WERI-Rb-1 (cell line): ENCODE results near the gene SH3D21.

ENCODE experiments used
- DNase-seq: peaks from one replicate; pipeline ENCODE4 v3.0.0-alpha.2; 2020
- H3K27ac ChIP-seq: fragments of 250-450 bp; sonication (Bioruptor Pico); 2 replicates; pipeline ENCODE4 v1.5.1; 2020; ENCODE audit warnings: mild to moderate bottlenecking, moderate library complexity
- H3K27me3 ChIP-seq: fragments of 250-450 bp; sonication (Bioruptor Pico); 2 replicates; pipeline ENCODE4 v1.5.1; 2021; ENCODE audit warnings: mild to moderate bottlenecking, low read depth, moderate library complexity; ENCODE audit not compliant: insufficient read depth, severe bottlenecking
- H3K36me3 ChIP-seq: fragments of 250-450 bp; sonication (Bioruptor Pico); 2 replicates; pipeline ENCODE4 v1.5.1; 2020; ENCODE audit warnings: mild to moderate bottlenecking, moderate library complexity
- H3K4me3 ChIP-seq: 2 replicates; pipeline ENCODE4 v1.5.1; 2011; ENCODE audit warnings: low read depth, mild to moderate bottlenecking, control low read depth, low read length
- H3K9me3 ChIP-seq: fragments of 250-450 bp; sonication (Bioruptor Pico); 2 replicates; pipeline ENCODE4 v1.5.1; 2021; ENCODE audit warnings: mild to moderate bottlenecking, moderate library complexity; ENCODE audit not compliant: severe bottlenecking
- TF ChIP-seq, protein P1 (sequence below): IDR thresholded peaks from 2 replicates; pipeline ENCODE4 v1.5.1; 2011; ENCODE audit warnings: low read depth, mild to moderate bottlenecking, control low read depth, inconsistent platforms, low read length

The SH3D21 gene

DNA sequence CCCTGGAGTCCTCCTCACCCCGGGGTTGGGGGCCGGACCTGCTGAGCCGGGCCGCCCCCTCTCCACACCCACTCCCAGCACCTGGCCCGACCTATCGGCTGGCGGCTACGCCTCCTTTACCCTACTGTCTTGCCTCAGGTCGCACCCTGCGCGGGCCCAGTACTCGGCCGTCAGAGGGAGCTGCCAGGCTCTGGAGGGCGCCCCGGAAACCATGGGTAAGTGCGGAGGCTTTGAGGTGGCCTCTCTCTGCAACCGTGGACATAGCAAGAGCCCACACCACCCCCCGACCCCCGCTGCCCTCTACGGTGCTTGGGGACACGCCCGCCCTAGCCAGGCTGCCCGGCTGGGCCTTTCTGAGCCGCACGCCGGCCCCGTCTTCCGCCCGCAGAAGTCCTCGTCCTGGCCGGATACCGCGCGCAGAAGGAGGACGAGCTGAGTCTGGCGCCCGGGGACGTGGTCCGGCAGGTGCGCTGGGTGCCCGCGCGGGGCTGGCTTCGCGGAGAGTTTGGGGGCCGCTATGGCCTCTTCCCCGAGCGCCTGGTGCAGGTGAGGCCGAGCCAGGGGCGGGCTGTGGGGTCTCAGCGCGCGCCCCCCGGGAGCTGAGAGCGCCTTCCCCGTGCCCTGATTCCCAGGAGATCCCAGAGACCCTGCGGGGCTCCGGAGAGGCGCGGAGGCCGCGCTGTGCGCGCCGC, at the start of gene SH3D21:
Gene SH3D21, plus strand, starts transcription at position 159 of the 692 bp plus-strand sequence. Its CDS starts 53 bp downstream, at position 212.
- DNase-seq = peak; percentile 83

DNA sequence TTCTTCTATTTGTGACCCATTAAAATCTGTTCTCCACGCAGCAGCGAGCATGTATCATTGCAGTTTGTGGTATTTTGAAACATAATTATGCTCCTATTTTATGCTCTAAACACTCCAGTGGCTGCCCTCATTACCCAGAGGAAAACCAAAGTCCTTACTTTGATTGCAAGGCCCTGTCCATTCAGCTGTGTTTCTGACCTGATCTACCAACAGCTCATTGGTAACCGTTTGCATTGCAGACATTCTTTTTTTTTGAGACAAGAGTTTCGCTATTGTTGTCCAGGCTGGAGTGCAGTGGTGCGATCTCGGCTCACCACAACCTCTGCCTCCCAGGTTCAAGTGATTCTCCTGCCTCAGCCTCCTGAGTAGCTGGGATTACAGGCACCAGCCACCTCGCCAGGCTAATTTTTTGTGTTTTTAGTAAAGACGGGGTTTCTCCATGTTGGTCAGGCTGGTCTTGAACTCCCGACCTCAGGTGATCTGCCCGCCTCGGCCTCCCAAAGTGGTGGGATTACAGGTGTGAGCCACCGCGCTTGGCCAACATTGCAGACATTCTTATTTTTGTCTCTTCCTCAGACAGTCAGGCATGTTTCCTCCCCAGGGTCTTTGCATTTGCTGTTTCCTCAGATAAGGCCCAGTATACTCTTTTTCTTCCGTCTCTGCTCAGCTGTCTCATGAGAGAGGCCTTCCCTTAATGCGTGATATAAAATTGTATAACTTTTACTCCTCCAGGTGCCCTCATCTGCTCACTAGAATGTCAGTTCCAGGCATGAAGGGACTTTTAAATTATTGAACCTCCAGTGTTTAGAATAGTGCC, 49.4 kb upstream of the SH3D21 start:
- no peak overlapping the region for H3K27ac ChIP-seq
- H3K36me3 ChIP-seq = peaks cover 37% of the 10 kb centered on the region
- TF ChIP-seq, protein P1, sequence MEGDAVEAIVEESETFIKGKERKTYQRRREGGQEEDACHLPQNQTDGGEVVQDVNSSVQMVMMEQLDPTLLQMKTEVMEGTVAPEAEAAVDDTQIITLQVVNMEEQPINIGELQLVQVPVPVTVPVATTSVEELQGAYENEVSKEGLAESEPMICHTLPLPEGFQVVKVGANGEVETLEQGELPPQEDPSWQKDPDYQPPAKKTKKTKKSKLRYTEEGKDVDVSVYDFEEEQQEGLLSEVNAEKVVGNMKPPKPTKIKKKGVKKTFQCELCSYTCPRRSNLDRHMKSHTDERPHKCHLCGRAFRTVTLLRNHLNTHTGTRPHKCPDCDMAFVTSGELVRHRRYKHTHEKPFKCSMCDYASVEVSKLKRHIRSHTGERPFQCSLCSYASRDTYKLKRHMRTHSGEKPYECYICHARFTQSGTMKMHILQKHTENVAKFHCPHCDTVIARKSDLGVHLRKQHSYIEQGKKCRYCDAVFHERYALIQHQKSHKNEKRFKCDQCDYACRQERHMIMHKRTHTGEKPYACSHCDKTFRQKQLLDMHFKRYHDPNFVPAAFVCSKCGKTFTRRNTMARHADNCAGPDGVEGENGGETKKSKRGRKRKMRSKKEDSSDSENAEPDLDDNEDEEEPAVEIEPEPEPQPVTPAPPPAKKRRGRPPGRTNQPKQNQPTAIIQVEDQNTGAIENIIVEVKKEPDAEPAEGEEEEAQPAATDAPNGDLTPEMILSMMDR = no peak

More for the DNA sequence above, at the start of gene SH3D21:
- TF ChIP-seq, protein P1 = peak; percentile 36; the same call in 1 of the 2 replicates
- Histone ChIP-seq H3K27ac (peak within 1 kb of the TSS; percentile 76), H3K9me3 (no peaks in the 10 kb centered on the region), H3K27me3 (no peaks in the 10 kb centered on the region), H3K36me3 (peaks cover 31% of the 10 kb centered on the region), H3K4me3 (peak within 1 kb of the TSS; percentile 55)

DNA sequence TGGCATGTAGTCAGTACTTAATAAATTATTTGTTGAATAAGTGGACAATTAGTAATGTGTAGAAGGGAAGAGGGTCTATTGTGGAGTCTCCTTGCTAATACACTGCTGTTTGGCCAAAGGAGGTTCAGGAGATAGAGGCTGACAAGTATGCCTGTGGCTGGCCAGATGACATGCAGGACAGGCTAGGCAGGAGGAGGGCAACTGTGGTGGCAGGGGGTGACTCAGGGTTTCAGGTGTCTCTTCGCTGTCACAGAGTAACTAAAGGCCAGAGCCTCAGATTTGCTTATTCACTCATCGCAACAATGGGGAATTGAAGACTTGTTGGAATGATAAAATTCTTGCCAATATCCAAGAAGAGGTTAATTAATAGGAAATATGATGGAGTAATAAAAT, 48.8 kb upstream of the SH3D21 start:
- H3K27ac ChIP-seq = no peak overlapping the region
- DNase-seq = no peak

More for the DNA sequence above, 49.4 kb upstream of the SH3D21 start:
- Histone ChIP-seq H3K27me3 (no peaks in the 10 kb centered on the region), H3K9me3 (no peaks in the 10 kb centered on the region), H3K4me3 (no peak overlapping the region)
- no peak for DNase-seq

DNA sequence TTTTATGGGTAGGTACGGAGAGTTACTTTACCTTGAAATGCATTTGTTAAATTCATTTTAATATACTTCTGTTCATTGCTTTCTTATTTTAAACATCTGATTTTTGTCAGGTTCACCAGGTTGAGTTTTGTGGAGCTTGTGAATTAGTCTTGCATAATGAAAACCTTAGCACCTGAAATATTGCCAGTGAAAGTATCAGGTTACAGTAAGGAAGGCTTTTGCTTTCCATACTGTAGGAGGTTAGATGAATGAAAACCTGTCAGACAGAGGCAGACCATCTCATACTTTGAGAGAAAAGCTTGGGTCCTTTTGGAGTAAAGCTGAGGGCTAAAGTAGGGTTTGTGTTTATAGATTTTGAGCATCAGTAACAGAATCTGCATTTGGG, 47.2 kb upstream of the SH3D21 start:
- TF ChIP-seq, protein P1 = no peak

More for the DNA sequence above, 48.8 kb upstream of the SH3D21 start:
- Histone ChIP-seq H3K9me3 (no peaks in the 10 kb centered on the region), H3K36me3 (peaks cover 38% of the 10 kb centered on the region), H3K4me3 (no peak overlapping the region), H3K27me3 (no peaks in the 10 kb centered on the region)
- TF ChIP-seq, protein P1 = no peak

GRCh38 chr1:36268981-36269380, 37.2 kb upstream of the SH3D21 start:
- Histone ChIP-seq H3K27me3 (no peaks in the 10 kb centered on the region), H3K4me3 (no peak overlapping the region), H3K27ac (no peak overlapping the region), H3K9me3 (no peaks in the 10 kb centered on the region), H3K36me3 (peaks cover 63% of the 10 kb centered on the region)
- TF ChIP-seq, protein P1 = no peak
- DNase-seq = no peak

More for the DNA sequence above, 47.2 kb upstream of the SH3D21 start:
- DNase-seq = no peak
- Histone ChIP-seq H3K36me3 (peaks cover 43% of the 10 kb centered on the region), H3K27me3 (no peaks in the 10 kb centered on the region), H3K4me3 (no peak overlapping the region), H3K9me3 (no peaks in the 10 kb centered on the region), H3K27ac (no peak overlapping the region)
